GM21737 (cell line): ENCODE measurements around the gene NDUFAF8.

ENCODE experiments used
- ATAC-seq: cut with Tn5 transposase; IDR thresholded peaks from one replicate; pipeline ENCODE4 v1.9.1; 2021; ENCODE audit warnings: mild to moderate bottlenecking, moderate library complexity; ENCODE audit not compliant: unreplicated experiment

Gene NDUFAF8

DNA sequence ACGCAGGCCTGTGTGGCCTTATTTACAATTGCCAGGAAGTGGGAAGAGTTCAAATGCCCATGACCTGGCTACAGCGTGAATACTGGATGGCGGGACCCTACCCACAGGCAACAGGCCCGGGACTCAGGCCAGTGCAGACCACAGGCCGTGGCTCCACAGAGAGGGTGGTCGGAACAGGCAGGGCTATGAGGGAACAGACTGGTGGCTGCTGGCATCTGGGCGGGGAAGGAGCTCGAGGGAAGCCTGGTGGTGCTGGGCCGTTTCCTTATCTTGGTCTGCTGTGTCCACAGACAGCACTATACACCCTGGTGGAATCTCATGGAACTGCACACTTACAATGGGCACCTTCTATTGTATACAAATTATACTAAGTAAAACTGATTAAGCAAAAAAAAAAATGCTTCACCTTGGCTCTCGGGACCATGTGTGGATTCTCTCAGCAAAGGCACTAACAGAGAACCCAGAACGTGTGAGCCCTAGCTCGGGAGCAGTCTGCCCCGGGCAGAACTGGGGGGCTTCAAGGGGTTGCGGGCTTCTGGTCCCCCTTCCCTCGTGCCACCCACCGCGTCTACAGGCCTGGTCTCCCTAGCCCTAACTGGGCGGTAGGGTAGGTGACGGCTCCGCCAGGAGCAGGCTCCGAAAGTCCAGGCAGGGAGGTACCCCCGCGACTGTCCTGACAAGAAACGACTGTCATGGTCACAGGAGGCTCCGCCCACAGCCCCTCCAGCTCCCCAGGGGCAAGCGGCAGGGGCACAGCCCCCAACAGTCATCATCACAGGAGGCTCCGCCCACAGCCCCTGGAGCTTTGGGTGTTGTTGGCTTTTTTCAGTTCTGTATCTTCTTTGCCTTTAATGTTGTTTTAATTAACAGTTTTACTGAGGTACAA is 38.2 kb upstream of the NDUFAF8 start:
- ATAC-seq: no peak

DNA sequence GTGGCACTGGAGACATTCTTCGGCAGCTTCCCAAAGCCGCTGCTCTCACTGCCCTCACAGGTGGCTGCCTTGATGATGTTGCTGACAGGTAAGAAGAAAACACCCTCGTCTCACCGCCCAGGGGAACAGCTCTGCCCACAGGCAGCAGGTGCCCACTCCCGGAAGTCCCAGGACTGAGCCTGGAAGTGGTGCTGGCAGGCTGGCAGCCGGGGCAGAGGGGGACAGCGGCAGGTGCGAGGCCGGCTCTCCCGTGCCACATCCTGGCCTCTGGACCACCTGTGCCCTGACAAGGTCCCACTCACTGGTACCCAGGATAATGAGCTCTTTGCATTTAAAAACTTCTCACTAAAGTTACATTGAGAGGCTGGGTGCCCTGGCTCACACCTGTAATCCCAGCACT is 36.8 kb upstream of the NDUFAF8 start:
- ATAC-seq: no peak

DNA sequence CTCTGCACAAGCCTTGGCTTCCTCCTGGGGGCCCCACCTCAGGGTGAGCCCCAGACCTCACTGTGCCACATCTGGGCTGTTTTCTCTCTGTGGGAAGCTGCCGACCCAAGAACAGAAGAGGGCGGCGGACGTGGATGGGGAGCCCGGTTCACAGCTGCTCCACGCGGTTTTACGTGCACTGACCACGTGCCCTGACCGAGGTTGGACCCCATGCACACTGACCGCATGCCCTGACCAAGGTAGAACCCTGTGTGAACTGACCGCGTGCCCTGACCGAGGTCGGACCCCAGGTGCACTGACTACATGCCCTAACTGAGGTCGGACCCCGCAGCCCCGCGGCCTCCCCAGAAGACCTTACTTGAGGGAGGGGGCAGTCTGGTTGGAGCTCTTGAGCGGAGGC is 36.0 kb upstream of the NDUFAF8 start:
- no peak for ATAC-seq

DNA sequence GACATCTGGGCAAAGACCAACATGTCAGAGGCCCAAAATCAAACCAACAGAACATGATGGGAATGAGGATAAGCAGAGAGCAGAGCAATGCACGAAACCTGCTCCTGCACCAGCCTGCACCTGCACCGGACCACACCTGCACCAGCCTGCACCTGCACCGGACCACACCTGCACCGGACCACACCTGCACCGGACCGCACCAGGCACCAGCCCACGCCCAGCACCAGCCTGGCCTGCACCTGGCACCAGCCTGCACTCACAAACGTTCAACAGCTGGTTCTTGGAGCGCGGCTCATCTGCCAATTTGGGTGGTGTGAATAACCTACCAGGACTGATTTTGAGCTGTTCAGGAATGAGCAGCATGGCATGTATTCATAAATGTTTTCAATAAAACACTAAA is 34.5 kb upstream of the NDUFAF8 start:
- no peak for ATAC-seq

DNA sequence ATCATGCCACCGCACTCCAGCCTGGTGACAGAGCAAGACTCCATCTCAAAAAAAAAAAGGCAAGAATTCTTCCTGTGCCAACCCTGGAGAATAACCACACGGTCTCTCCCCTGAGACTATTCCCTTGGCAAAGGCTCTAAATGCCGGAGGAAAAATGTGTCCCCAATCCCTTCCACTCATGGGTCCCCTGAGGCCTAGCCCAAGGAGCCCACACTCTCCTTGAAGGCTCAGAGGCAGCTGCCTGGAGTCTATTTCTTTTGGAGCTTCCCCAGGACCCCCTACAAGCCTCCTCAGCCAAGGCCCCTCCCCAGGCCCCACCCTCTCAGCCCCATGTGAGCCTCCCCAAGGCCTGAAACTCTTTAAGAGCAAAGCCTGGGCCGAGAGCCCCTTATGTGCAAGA is 33.0 kb upstream of the NDUFAF8 start:
- ATAC-seq: no peak

DNA sequence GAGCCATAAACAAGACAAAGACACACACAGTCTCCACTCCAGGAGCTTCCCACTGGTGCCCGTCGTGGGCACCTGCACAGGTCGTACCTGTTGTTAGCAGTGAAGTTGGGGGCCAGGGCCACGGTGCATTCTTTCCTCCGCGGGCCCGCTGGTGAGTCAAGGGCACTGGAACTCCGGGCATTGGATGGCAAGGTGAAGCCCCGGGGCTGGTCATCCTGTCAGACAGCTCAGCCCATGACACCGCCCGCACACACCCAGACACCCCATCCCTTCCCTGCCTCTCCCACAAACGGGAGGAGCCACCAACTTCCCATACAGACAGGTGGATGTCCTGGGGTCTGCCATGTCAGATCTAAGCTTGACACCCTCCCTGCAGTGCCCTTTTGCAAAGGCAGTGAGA is 32.5 kb upstream of the NDUFAF8 start:
- no peak for ATAC-seq

DNA sequence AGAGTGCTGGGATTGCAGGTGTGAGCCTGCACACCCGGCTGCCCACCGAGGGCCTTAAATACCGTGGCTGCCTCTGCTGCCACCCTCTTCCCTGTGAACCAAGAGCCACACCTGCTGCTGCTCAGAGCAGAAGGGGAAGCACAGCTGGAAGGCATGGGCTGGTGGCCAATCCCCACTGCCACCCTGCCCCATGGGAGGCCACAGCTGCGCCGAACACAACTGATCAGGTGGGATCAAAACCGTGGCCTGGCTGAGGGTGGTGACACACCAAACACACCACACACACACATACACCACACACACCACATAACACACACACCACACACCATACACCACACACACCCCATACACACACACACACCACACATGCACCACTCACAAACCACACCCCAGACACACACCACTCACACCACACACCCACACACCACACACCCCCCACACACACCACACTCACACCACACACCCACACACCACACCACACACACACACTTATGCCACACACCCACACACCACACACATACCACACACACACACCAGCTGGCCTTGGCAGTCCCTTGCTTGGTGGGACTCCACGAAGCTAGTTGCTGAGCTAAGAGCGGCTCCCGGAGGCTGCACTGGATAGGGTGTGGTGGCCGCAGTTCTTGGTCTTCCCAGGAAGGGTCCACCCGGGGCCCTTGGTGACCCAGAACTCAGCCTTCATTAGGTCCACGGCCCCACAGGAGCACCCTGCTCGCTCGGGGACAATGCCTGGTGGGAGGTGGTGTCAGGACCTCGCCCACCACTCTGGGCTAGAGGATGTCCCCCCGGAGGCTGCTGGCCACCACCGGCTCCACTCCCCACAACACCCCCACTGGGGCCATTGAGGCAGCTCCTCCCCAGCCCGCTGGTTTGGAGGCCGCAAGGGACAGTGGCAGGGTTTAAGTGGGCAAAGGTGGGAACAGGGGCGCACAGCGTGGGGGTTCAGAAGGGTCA is 31.2 kb upstream of the NDUFAF8 start:
- no peak for ATAC-seq

DNA sequence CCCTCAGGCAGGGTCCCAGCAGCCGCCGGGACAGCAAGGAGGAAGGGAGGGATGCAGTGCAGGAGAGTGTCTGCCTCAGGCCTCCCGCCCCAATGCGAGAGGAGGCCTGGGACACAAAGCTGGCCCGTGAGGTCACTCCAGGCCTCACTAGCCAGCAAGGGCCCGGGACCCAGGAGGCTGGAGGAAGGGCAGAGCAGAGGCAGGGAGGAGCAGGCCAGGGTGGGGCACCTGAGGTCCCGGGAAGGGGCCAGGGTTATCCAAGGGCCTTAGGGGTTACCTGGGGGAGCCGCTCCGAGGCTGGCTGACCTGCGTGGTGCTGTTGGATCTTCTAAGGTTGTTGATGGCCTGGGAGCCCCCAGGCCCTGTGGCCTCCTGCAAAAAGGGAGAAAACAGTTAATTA is 30.5 kb upstream of the NDUFAF8 start:
- ATAC-seq: no peak

DNA sequence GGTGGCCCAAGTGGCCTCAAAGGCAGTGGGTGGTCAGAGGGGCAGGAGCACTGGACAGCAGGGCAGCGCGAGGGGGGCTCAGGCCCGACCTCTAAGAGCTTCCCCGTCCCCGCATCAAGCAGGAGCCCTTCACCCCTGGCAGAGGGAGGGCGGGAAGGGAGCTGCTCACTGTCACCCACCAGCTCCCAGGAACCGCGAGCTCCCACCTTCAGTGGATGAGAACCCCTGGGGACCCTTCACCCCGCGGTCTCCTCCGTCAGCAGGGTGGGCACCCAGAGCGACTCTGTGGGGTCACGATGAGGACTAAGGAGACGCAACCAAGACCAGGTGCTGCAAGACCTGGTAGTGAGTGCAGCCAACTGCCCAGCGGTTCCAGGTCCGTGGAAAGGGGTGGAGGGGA is 30.0 kb upstream of the NDUFAF8 start:
- no peak for ATAC-seq

DNA sequence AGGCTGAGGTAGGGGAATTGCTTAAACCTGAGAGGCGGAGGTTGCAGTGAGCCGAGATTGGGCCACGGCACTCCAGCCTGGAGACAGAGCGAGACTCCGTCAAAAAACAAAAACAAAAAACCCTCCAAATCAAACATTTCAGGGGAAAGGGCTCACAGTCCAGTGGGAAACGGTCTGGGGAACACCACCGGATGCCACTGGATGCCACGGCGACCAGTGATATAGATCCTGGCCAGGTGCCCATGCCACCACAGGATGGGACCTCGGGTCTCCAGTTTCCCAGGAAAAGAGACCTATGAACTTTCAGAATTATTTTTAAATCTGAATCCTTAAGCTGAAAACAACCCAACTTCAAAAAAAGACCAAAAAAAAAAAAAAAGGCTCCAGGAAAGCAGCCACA is 28.7 kb upstream of the NDUFAF8 start:
- ATAC-seq: no peak

DNA sequence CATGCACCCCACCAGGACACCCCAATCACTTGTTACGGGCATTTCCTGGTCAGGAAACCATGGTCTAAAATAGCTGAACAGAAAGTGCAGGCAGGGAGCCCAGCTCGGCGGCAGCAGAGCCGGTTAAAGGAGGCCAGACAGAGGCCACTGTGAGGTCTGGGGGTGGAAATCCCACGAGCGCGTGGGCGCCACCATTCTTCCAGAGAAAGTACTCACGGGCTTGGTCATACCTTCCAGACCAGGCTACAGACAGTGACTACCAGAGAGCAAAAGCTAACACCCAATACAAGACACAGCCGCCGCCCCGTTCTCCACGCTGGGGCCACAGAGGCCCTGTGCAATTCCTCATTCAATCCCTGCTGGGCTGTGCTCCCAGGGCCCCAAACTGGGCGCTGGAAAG is 28.2 kb upstream of the NDUFAF8 start:
- no peak for ATAC-seq

DNA sequence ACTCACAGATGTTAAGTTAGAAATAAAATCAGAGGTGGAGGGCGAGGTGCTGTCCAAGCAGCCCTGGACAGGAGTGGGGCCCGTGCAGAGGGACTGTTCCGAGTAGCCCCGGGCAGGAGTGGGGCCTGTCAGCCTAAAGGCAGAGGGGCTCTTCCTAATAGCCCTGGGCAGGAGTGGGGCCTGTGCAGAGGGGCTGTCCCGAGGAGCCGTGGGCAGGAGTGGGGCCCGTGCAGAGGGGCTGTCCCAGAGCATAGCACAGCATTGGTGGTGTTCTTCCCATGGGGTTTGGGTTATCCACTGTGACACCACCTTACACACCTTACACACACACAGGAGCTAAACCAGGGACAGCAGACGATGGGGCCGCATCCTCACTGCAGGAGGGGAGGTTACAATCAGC is 26.8 kb upstream of the NDUFAF8 start:
- ATAC-seq: no peak

DNA sequence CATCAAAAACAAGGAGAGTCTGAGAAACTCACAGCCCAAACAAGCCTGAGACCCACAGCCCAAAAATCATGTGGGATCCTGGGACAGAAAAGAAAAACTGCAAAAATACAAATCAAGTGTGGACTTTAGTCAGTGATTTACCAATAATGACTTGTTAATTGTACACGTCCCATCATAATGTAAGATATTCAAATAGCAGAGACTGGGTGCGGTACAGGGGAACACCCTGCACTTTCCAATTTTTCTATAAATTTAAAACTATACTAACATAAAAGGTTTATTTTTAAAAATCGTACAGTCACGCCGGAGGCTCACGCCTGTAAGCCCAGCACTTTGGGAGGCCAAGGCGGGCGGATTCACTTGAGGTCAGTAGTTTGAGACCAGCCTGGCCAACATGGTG is 25.1 kb upstream of the NDUFAF8 start:
- no peak for ATAC-seq

DNA sequence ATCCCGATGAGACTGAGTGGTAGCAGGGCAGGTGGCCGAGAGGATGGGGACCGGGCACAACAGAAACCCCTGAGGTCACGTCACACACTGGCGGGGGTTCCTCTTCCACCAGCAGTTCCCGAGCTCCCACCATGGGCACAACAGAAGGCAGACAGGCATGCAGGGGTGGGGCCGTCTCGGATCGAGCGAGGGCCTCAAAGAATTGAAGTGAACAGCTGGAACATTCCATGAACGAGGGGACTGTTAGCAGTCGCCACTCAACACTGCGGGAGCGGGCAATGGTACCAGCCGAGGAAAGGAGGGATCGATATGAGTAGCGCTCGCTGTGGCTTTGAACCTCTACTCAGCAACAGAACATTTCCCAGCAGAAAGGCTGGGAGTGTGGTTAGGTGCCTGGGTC is 21.6 kb upstream of the NDUFAF8 start:
- ATAC-seq: no peak

DNA sequence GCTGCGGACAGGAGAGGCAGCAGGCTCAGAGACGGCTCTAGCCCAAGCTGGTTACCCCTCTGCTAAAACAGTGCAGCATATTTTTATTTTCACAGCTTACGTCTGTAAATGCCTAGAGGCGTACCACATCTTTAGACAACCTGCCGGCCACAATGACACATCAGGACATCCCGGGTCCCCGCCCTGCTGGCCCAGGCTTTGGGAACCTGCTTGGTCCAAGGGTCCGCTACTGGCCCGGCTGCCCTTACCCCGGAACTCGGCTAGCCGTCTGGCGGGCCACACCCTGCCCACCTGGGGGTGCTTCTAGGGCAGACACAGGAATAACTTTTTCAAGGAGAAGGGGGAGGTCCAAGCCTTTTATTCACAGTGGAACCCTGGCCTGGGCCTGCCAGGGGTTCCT is 20.7 kb upstream of the NDUFAF8 start:
- no peak for ATAC-seq

DNA sequence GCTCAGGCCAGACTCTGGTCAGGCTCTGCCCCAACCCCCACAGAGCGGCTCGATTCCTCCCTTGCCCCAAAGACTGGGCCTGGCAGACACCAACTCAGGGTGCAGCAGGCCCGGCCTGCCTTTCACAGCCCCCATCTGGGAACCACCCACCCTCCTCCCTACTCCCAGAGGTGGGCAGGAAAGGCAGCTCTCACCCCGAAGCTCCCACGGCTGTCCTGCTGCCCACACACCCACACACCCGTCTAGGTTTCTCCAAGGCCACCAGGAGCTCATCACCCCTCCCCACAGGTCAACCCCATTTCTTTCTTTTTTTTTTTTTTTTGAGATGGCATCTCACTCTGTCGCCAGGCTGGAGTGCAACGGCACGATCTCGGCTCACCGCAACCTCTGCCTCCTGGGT is 20.1 kb upstream of the NDUFAF8 start:
- ATAC-seq: no peak

DNA sequence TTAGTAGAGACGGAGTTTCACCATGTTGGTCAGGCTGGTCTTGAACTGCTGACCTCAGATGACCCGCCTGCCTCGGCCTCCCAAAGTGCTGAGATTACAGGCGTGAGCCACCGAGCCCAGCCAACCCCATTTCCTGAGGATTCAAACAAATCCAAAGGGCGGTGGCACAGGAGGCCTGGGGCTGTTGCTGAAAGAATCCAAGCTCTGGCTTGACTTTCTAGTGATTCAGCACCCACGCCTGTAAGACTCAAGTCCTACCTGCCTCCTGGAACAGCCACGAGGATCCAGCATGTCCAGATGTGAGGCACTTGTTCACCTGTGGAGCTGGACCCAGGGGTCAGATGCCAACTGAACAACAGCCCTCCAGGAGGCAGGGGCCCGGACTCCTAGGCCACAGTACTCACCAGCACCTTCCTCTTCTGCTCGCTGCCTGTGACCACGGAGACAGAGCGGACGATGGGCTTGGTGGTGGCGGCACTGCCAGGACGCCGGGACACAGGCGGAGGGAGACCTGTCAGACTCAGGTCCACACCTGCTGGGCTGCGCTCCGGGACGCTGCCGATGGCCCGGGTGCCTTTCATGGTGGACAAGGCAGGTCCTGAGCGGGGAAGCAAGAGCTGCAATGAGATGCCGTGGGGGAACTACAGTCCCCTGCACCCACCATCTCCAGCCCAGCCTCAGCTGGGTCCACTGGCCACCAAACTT is 19.5 kb upstream of the NDUFAF8 start:
- ATAC-seq: no peak

DNA sequence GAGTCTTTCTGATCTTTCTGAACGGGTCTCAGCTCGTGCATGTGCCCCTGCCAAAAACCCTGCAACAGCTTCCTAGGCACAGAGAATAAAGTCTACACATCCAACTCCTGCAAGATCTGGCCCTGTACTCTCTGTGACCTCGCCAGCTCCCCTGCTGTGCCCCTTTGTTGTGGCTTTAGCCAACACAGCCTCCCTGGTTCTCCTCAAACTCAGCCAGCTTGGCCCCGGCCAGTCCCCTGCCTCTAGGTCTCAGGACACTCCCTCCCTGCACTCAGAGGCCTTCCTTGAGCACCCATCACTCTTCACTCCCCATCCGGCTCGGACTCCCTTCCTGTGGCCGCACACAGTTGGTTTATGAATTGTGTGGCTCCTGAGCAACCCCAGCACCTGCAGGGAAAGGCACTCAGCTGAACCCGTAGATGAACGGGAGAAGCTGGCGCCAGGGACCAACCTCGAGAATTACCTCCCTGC is 17.7 kb upstream of the NDUFAF8 start:
- no peak for ATAC-seq

DNA sequence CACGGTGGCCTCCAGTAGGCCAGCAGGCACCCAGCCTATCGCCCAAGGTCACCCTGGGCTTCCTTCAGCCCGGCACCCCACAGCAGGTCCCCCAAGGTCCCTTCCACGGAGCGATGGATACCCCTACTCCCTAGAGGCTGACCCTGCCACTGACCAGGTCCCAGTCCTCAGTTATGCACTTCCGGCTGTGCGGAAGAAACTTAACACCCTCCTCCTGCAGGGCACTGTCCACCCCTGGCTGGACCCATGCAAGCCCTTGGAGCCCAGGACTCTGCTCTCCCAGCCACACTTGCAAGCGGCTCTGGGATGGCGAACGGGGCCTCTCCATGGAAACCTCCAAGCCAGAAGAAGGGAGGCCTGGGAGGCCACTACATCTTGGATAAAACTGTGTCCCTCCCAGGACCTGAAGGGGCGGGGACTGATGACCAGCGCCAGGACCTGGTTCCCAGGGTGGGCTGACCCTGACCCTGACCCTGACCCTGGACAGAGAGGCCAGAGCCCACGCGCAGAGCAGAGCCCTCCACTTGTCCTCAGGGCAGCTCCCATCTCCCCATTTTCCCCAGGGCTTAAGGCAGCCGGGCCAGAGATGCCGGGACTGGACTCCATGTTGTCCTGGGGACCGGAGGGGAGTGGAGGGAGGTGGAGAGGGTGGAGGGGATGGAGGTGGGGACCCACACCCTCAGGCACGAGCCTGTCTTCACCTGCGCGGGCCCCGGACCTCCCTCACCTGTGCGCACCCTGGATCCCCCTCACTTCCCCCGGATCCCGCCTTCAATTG is 17.1 kb upstream of the NDUFAF8 start:
- no peak for ATAC-seq

DNA sequence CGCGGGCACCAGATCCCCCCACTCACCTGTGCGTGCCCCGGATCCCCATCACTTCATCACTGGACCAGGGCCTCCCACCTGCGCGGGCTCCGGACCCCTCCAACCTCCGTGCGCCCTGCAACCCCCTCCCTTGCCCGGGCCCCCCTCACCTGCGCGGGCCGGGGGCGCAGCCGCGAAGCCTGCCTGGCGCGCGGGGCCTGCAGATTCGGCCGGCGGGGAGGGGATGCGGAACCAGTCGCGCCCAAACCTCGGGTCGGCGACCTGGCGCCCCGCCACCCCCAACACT is 16.6 kb upstream of the NDUFAF8 start:
- no peak for ATAC-seq
